ENCODE data around the gene SSR1. TPM values are rescaled to one million over a fixed set of nuclear protein-coding genes. Genes with fewer than 3 reads are reported as not detected.

The SSR1 gene
- total RNA-seq, 1 donor from 2014 or later: 132 TPM

DNA sequence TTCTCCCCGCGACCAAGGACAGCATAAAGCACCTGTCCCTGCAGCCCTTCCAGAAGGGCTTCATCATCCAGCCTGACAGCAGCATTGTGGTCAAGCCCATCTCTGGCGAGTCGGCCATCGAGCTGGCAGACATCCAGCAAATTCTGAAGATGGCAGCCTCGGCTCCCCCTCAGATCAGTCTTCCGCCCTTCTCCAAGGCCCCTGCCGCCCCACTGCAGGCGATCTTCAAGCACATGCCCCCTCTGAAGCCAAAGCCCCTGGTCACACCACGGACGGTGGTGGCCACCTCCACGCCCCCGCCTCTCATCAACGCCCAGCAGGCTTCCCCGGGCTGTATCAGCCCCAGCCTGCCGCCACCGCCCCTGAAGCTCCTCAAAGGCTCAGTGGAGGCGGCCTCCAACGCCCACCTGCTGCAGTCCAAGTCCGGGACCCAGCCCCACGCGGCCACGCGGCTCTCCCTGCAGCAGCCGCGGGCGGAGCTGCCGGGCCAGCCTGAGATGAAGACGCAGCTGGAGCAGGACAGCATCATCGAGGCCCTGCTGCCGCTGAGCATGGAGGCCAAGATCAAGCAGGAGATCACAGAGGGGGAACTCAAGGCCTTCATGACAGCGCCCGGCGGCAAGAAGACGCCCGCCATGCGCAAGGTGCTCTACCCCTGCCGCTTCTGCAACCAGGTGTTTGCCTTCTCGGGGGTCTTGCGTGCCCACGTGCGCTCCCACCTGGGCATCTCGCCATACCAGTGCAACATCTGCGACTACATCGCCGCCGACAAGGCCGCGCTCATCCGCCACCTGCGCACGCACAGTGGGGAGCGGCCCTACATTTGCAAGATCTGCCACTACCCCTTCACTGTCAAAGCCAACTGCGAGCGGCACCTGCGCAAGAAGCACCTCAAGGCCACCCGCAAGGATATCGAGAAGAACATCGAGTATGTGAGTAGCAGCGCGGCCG, 83.3 kb downstream of the SSR1 start:
- Mint-ChIP-seq H3K27ac (ENCODE audit: unreplicated experiment) (no peak overlapping the region), H3K27me3 (ENCODE audit: unreplicated experiment) (peaks cover 5% of the 10 kb centered on the region), H3K36me3 (ENCODE audit: low read depth, unreplicated experiment) (peaks cover 52% of the 10 kb centered on the region), H3K9me3 (ENCODE audit: unreplicated experiment) (no peaks in the 10 kb centered on the region), H3K4me1 (ENCODE audit: unreplicated experiment) (peaks cover 12% of the 10 kb centered on the region), H3K4me3 (ENCODE audit: unreplicated experiment) (no peak overlapping the region)
- no peak for DNase-seq (ENCODE audit: low spot score)
- TF ChIP-seq, protein P1, sequence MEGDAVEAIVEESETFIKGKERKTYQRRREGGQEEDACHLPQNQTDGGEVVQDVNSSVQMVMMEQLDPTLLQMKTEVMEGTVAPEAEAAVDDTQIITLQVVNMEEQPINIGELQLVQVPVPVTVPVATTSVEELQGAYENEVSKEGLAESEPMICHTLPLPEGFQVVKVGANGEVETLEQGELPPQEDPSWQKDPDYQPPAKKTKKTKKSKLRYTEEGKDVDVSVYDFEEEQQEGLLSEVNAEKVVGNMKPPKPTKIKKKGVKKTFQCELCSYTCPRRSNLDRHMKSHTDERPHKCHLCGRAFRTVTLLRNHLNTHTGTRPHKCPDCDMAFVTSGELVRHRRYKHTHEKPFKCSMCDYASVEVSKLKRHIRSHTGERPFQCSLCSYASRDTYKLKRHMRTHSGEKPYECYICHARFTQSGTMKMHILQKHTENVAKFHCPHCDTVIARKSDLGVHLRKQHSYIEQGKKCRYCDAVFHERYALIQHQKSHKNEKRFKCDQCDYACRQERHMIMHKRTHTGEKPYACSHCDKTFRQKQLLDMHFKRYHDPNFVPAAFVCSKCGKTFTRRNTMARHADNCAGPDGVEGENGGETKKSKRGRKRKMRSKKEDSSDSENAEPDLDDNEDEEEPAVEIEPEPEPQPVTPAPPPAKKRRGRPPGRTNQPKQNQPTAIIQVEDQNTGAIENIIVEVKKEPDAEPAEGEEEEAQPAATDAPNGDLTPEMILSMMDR (IDR thresholded peaks at IDR 0.05; ENCODE audit: unreplicated experiment): no peak

DNA sequence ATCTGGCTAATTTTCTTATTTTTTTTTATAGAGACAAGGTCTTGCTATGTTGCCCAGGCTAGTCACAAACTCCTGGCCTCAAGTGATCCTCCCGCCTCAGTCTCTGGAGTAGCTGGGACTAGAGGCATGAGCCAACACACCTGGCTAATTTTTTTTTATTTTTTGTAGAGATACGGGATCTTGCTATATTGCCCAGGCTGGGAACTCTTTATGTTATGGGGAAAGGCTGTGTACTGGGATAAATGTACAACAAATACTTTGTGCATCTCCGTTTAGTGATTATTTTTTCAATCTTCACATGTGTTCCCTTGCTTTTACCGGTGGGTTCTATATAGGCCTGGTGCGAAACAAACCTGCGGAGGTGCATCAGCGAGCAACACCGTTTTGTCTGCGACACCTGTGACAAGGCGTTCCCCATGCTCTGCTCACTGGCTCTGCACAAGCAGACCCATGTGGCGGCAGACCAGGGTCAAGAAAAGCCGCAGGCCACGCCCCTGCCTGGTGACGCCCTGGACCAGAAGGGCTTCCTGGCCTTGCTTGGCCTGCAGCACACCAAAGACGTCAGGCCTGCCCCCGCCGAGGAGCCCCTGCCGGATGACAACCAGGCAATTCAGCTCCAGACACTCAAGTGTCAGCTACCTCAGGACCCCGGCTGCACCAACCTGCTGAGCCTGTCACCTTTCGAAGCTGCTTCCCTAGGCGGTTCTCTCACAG, 84.2 kb downstream of the SSR1 start:
- no peak for DNase-seq (ENCODE audit: low spot score)
- H3K27me3 Mint-ChIP-seq (ENCODE audit: unreplicated experiment): peaks cover 6% of the 10 kb centered on the region
- peaks cover 15% of the 10 kb centered on the region for H3K4me1 Mint-ChIP-seq (ENCODE audit: unreplicated experiment)
- no peaks in the 10 kb centered on the region for H3K9me3 Mint-ChIP-seq (ENCODE audit: unreplicated experiment)
- TF ChIP-seq, protein P1 (IDR thresholded peaks at IDR 0.05; ENCODE audit: unreplicated experiment): no peak
- H3K36me3 Mint-ChIP-seq (ENCODE audit: low read depth, unreplicated experiment): peaks cover 51% of the 10 kb centered on the region
- no peak overlapping the region for H3K27ac Mint-ChIP-seq (ENCODE audit: unreplicated experiment)
- no peak overlapping the region for H3K4me3 Mint-ChIP-seq (ENCODE audit: unreplicated experiment)

DNA sequence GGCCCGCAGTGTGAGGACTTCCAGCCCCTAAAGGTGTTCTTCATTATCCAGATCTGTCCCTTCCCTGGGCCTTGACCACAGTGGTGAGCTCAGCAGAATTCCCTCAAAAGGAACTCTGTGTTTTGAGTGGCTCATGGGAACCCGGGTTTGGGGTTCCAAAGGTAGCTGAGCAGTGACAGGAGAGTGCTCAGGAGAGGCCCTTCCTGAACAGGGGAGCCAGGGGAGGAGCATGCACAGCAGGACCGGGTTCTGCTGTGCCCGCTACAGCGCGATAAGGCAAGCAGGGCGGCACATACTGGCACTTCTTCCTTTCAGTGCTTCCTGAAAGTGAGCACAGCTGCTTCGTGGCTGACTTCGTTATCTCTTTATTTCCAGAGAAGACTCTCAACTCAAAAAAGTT, 88.3 kb downstream of the SSR1 start:
- DNase-seq (ENCODE audit: low spot score): no peak
- TF ChIP-seq, protein P1 (IDR thresholded peaks at IDR 0.05; ENCODE audit: unreplicated experiment): no peak
- H3K27ac Mint-ChIP-seq (ENCODE audit: unreplicated experiment): peak overlapping the region; percentile 52
- no peaks in the 10 kb centered on the region for H3K9me3 Mint-ChIP-seq (ENCODE audit: unreplicated experiment)
- peaks cover 3% of the 10 kb centered on the region for H3K27me3 Mint-ChIP-seq (ENCODE audit: unreplicated experiment)
- peaks cover 40% of the 10 kb centered on the region for H3K36me3 Mint-ChIP-seq (ENCODE audit: low read depth, unreplicated experiment)
- no peak overlapping the region for H3K4me3 Mint-ChIP-seq (ENCODE audit: unreplicated experiment)
- peaks cover 27% of the 10 kb centered on the region for H3K4me1 Mint-ChIP-seq (ENCODE audit: unreplicated experiment)

DNA sequence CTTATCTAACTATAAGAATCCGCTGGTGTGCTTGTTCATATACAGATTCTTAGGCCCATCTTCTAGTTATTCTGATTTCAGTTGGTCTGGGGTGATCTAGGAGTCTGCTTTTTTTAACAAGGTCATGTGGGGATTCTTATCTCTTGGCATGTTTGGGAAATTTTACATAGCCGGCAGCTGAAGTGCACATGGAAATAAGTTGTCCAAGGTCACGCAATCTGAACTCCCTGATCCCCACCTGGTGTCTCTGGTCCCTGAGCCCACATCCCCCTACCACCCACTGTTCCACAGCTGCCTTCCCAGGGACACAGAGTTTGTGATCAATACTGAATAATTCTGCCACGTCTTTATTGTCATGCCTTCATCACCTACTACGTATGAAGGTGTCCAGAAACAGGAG, 90.8 kb downstream of the SSR1 start:
- H3K4me1 Mint-ChIP-seq (ENCODE audit: unreplicated experiment): peaks cover 47% of the 10 kb centered on the region
- no peak for DNase-seq (ENCODE audit: low spot score)
- H3K4me3 Mint-ChIP-seq (ENCODE audit: unreplicated experiment): no peak overlapping the region
- no peaks in the 10 kb centered on the region for H3K9me3 Mint-ChIP-seq (ENCODE audit: unreplicated experiment)
- peaks cover 24% of the 10 kb centered on the region for H3K36me3 Mint-ChIP-seq (ENCODE audit: low read depth, unreplicated experiment)
- H3K27ac Mint-ChIP-seq (ENCODE audit: unreplicated experiment): no peak overlapping the region
- TF ChIP-seq, protein P1 (IDR thresholded peaks at IDR 0.05; ENCODE audit: unreplicated experiment): no peak
- peaks cover 2% of the 10 kb centered on the region for H3K27me3 Mint-ChIP-seq (ENCODE audit: unreplicated experiment)

Measured in endothelial cell (in vitro differentiated cells).